ENCODE measurements around the gene CD79B.
"Not testable (repeated sequence)": the region's sequence is repeated elsewhere in the genome, so short reads cannot be mapped to it uniquely, and the experiment has no call there.

The CD79B gene

DNA sequence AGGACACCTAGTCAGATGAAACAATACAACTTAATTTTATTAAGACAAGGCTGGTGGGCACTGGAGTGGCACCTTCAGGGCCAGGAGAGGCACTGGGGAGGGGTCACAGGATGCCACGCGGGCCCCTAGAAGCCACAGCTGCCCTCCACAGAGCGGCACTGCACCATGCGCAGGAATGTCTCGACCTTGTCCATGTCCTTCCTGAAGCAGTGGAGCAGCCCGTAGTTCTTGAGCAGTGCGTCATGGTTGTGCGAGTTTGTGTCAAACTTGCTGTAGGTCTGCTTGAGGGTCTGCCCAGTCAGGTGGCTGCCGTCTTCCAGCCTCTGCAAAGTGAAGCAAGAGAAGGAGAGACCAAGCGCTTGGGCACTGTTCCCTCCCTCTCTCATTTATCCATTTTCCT lies 22.5 kb downstream of the CD79B start:
- not testable (repeated sequence) for DNase-seq

DNA sequence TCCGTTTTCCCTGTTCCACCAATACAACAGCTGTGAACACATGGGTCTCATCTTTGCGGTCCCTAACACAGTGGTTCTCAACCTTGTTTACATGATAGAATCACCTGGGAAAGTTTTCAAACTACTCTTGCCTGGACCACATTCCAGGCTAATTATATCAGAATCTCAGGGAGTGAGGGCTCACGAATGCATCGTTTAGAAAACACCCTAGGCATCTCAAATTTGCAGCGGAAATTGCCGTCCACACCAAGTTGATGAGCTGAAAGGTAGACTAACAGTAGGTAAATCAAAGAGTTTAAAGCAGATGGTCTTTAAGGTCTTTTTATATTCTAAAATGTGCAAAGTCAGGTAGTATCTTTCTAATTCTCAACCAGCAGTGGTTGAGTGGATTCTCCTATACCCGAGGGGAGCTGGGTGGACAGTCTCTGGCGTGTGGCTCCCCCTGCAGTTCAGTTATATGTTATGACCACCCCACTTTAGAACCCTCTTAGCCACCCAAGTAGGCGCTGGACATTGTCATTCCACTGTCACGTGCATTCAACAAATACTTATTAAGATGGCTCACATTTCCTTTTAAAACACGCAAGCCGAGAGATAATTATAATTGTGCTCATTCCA lies 24.9 kb downstream of the CD79B start:
- not testable (repeated sequence) for DNase-seq

DNA sequence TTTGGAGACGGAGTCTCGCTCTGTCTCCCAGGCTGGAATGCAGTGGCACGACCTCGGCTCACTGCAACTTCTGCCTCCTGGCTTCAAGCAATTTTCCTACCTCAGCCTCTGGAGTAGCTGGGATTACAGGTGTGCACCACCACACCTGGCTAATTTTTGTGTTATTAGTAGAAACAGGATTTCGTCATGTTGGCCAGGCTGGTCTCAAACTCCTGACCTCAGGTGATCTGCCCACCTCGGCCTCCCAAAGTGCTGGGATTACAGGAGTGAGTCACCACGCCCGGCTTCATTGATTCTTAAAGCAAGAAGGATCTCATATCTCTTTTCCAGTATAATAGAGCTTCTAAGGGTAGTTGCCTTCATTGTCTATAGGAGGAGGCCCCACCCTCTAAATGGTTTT lies 27.3 kb downstream of the CD79B start:
- DNase-seq = not testable (repeated sequence)

DNA sequence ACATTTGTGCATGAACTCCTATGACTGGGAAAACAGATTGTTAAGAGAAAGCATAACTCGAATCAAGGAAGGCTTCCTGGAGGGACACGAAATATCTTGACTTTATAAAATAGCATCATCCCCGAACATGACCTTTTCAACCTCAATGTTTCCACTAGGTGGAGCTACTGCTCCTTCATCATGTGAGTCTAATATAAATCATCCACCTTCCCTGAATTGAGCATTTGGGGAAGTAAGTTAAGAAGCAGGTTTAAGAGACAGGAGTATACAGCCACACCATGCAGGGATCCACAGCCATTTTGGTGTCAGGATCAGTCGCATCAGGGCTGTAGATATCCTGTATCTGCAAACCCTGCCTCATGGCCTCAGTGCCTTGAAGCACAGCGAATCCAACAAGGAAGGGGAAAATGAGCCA lies 28.3 kb downstream of the CD79B start:
- not testable (repeated sequence) for DNase-seq

DNA sequence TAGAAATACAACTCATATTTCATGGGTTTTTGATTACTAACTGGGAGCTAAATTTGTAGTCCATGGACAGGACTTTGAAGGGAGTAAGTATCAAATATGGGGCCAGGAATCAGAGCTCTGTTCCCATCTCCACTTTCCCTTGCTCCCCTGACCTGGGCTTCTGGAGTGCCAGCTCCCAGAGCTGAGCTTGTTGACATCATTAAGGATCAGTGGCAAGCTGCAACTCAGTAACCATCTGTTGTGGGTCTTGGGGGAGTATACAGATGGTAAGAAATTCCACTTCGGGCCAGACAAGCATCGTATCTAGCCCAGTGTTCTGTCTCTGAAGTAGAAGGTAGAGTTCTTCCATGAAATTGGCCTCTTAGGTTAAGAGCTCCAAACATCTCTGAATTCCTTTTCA lies 30.2 kb downstream of the CD79B start:
- DNase-seq = not testable (repeated sequence)

DNA sequence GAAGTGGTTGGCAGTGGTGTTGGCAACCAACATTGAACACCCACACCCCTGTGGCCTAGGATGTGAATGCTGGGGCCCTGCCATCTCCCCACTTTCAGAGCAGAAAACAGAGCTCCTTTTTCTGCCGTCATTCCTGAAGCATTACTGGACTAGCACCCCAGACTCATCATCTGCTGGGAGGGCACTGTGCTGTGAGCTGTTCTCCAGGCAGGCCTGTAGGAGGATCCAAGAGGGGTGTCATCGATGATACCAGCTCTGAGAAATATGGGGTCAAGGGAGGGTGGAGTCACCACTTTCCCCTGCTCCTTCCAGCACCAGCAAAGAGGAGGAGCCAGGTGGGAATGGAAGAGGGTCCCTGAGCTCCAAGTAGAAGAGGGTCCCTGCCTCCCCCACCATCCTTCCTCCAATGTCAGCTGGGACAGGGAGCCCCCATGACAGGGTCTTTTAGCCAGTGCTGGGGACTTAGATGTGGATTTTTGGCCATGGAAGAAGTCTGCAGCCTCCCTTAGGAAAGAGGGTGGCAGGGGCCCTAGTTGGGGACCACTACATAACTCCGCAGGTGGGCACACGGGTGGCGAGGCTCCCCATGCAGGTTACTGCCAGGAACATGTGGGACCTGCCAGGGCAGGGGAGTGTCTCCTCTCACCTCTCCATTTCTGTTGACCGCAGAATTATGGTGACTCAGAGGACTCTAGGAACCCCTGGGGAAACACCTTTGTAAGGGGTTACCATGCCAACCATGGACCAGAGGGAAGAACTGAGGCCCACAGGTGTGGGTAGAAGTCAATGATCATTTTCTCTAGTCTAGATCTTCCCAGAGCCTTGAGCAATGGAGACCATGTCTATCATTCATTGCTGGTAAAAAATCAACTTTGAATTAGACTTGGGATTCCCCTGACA lies 33.0 kb downstream of the CD79B start:
- DNase-seq = not testable (repeated sequence)

DNA sequence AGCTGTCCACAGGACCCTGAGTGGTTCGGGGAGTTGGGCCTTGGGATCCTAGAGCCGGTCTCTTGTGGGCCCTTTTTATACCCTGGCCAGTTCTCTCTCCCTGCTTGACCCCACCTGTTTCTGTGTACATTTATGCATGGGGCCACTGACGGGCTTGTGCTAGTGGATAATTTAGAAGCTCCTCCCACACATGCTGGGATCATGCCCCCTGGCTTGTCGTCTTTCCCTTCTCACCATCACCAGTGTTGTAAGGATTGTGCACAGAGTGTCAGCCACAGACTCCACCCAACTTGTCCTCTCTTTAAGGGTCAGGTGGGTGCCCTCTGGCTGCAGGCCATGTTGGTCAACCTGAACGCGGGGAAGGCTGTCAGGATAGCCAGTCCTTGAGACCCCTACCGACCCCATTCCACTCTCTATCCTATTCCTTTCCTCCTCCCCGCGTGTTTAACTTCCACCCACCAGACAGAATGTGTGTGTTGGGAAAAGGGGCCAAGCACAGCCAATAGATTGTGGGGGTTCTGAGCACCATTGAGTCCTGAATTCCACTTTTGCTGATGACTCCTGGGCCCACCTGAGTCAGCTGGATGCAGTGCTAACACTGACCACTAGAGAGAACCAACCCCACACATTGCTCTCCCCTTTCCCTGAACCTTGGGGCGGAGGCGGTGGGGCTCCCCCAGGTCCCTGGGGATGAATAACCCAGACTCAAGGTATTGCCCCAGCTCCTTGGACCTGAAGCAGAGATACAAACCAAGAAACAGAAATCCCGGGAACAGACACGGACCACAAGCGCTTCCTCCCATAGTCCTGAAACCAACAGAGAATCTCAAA lies 35.4 kb downstream of the CD79B start, which contains the start of gene CSH1:
TSS of gene CSH1 (minus strand) at position 51 of the 831 bp plus-strand sequence. CDS start 63 bp downstream, outside the sequence.
- not testable (repeated sequence) for DNase-seq

DNA sequence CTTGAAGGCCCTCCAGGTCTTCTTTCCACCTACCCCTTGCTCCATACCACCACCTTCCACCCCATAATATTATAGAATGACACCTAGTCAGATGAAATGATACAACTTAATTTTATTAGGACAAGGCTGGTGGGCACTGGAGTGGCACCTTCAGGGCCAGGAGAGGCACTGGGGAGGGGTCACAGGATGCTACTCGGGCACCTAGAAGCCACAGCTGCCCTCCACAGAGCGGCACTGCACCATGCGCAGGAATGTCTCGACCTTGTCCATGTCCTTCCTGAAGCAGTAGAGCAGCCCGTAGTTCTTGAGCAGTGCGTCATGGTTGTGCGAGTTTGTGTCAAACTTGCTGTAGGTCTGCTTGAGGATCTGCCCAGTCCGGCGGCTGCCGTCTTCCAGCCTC lies 37.3 kb downstream of the CD79B start:
- not testable (repeated sequence) for DNase-seq

DNA sequence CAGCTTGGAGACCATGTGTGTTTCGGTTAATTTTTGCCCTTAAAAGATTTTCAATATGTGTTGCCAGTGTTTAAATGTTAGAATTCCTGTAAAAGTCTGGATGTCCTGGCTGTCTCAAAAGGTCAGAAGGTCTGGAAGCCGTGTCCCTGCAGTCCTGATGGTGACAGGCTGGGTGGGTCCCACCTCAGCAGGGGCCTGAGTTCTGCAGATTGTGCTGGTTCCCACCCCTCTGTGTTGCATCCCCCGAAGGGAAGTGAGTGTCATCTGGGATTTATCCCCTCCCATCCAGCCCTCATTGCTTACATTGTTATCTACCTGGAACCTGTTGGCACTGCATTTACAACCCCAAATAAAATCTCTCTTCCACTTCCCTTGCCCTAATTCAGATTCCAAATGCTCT lies 38.1 kb downstream of the CD79B start:
- DNase-seq = not testable (repeated sequence)

DNA sequence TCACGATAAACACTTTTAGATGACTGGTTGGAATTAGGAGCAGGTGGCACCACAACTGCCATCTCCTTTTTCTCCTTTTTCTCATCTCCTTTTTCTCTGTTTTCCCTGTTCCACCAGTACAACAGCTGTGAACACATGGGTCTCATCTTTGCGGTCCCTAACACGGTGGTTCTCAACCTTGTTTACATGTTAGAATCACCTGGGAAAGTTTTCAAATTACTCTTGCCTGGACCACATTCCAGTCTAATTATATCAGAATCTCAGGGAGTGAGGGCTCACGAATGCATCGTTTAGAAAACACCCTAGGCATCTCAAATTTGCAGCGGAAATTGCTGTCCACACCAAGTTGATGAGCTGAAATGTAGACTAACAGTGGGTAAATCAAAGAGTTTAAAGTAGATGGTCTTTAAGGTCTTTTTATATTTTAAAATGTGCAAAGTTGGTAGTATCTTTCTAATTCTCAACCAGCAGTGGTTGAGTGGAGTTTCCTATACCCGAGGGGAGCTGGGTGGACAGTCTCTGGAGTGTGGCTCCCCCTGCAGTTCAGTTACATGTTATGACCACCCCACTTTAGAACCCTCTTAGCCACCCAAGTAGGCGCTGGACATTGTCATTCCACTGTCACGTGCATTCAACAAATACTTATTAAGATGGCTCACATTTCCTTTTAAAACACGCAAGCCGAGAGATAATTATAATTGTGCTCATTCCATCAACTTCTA lies 39.7 kb downstream of the CD79B start:
- DNase-seq = not testable (repeated sequence)

DNA sequence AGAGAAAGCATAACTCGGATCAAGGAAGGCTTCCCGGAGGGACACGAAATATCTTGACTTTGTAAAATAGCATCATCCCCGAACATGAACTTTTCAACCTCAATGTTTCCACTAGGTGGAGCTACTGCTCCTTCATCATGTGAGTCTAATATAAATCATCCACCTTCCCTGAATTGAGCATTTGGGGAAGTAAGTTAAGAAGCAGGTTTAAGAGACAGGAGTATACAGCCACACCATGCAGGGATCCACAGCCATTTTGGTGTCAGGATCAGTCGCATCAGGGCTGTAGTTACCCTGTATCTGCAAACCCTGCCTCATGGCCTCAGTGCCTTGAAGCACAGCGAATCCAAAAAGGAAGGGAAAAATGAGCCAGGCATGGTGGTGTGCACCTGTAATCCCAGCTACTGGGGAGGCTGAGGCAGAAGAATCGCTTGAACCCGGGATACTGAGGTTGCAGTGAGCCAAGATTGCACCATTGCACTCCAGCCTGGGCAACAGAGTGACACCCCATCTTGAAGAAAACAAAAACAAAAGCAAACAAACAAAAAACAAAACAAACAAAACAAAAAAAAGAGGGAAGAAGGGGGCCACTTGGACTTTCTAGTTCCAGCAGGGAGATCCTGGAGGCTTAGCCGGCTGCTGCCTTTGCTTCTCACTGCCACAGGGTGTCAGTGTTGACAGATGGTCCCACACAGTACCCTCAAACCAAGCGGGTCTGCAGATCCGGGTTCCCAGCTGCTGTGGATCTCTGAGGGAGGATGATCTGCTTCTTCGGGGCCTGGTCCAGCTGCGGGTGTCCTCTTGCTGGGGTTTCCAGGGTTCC lies 42.9 kb downstream of the CD79B start:
- DNase-seq = peak; percentile 5

DNA sequence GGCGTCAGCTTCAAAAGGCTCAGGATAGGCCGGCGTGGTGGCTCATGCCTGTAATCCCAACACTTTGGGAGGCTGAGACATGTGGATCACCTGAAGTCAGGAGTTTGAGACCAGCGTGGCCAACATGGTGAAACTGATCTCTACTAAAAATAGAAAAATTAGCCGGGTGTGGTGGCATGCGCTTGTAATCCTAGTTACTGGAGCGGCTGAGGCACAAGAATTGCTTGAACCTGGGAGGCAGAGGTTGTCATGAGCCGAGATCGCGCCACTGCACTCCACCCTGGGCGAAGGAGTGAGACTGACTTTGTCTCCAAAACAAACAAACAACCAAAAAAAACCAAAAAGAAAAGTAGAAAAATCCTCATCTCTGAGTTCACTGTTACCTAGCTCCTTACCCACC lies 47.0 kb downstream of the CD79B start:
- DNase-seq = not testable (repeated sequence)

DNA sequence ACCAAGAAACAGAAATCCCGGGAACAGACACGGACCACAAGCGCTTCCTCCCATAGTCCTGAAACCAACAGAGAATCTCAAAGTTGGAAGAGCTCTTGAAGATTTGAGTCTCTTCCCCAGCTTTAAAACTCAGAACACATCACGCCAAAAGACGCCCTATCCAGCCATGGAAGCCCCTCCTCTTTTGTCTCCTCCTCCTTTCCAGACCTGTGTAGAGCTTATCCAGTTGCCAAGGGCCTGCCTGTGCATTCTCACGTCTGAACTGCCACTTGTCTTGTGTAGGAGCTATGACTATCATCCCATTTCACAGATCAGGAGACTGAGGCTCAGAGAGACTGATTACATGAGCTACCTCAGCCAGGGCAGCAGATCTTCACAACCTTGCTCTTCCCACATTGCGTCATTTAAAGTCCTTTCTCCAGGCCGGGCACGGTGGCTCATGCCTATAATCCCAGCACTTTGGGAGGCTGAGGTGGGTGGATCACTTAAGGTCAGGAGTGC lies 49.5 kb downstream of the CD79B start:
- DNase-seq = not testable (repeated sequence)

DNA sequence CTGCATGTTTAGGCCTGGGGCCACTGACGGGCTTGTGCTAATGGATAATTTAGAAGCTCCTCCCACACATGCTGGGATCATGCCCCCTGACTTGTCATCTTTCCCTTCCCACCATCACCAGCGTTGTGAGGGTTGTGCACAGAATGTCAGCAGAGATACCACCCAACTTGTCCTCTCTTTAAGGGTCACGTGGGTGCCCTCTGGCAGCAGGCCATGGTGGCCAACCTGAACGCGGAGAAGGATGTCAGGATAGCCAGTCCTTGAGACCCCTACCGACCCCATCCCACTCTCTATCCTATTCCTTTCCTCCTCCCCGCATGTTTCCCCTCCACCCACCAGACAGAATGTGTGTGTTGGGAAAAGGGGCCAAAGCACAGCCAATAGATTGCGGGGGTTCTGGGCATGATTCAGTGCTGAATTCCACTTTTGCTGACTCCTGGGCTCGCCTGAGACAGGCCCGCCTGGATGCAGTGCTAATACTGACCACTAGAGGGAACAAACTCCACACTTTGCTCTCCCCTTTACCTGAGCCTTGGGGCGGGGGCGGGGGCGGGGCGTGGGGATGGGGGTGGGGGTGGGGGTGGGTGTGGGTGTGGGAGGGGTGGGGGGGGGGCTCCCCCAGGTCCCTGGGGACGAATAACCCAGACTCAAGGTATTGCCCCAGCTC lies 50.1 kb downstream of the CD79B start, which contains the start of gene GH2:
TSS of gene GH2 (minus strand) at position 10 of the 667 bp plus-strand sequence. CDS start 143 bp downstream, outside the sequence.
- DNase-seq = peak; percentile 20

DNA sequence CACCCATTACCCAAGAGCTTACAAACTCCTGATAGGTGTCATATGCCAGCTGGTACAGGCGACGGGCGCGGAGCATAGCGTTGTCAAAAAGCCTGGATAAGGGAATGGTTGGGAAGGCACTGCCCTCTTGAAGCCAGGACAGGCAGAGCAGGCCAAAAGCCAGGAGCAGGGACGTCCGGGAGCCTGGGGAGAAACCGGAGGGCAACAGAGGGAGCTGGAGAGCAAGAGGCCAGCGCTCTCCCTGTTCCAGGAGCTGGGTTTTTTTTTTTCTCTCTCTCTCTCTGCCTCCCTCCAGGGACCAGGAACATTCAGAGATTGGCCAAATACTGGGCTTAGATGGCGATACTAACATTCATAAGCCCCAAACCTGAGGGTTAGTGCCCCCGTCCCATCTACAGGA lies 50.8 kb downstream of the CD79B start:
- DNase-seq = not testable (repeated sequence)

DNA sequence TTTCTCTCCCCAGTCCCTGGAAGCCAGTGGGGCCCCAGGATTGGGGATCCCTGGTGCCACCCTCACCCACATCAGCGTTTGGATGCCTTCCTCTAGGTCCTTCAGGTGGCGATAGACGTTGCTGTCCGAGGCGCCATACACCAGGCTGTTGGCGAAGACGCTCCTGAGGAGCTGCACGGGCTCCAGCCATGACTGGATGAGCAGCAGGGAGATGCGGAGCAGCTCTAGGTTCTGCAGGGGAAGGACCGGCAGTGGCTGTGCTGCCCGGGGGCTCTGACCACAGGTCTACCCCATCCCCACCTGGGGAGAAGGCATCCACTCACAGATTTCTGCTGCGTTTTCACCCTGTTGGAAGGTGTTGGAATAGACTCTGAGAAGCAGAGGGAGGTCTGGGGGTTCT lies 51.4 kb downstream of the CD79B start:
- no peak for DNase-seq
